Measurements from ENCODE around the gene EYA3.

DNA sequence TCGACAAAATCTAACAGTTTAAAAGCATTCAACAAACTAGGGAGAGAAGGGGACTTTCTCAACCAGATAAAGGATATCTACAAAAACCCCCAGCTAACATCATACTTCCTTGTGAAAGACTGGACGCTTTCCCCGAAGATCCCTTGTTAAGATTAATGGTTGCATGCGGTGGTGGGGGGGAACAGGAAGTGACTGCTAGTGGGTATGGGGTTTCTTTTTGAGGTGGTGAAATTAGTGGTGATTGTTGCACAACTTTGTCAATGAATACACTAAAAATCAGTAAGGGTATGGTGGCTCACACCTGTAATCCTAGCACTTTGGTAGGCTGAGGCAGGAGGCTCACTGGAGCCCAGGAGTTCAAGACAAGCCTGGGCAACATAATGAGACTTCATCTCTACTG, 26.9 kb upstream of the EYA3 start:
- TF ChIP-seq, protein P1, sequence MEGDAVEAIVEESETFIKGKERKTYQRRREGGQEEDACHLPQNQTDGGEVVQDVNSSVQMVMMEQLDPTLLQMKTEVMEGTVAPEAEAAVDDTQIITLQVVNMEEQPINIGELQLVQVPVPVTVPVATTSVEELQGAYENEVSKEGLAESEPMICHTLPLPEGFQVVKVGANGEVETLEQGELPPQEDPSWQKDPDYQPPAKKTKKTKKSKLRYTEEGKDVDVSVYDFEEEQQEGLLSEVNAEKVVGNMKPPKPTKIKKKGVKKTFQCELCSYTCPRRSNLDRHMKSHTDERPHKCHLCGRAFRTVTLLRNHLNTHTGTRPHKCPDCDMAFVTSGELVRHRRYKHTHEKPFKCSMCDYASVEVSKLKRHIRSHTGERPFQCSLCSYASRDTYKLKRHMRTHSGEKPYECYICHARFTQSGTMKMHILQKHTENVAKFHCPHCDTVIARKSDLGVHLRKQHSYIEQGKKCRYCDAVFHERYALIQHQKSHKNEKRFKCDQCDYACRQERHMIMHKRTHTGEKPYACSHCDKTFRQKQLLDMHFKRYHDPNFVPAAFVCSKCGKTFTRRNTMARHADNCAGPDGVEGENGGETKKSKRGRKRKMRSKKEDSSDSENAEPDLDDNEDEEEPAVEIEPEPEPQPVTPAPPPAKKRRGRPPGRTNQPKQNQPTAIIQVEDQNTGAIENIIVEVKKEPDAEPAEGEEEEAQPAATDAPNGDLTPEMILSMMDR (IDR thresholded peaks at IDR 0.05; ENCODE audit: low read depth, low read length, poor library complexity, severe bottlenecking) = no peak
- no peak for TF ChIP-seq EZH2phosphoT487 (IDR thresholded peaks at IDR 0.05; ENCODE audit: borderline replicate concordance, low read length)

Measured in DOHH2 (cell line).